HG03432 (cell line): ENCODE data around the gene CDX1.

Experiments used
- ATAC-seq: cut with Tn5 transposase; IDR thresholded peaks from one replicate; pipeline ENCODE4 v1.9.1; 2021; ENCODE audit warnings: mild to moderate bottlenecking, moderate library complexity; ENCODE audit not compliant: unreplicated experiment

CDX1 gene

DNA sequence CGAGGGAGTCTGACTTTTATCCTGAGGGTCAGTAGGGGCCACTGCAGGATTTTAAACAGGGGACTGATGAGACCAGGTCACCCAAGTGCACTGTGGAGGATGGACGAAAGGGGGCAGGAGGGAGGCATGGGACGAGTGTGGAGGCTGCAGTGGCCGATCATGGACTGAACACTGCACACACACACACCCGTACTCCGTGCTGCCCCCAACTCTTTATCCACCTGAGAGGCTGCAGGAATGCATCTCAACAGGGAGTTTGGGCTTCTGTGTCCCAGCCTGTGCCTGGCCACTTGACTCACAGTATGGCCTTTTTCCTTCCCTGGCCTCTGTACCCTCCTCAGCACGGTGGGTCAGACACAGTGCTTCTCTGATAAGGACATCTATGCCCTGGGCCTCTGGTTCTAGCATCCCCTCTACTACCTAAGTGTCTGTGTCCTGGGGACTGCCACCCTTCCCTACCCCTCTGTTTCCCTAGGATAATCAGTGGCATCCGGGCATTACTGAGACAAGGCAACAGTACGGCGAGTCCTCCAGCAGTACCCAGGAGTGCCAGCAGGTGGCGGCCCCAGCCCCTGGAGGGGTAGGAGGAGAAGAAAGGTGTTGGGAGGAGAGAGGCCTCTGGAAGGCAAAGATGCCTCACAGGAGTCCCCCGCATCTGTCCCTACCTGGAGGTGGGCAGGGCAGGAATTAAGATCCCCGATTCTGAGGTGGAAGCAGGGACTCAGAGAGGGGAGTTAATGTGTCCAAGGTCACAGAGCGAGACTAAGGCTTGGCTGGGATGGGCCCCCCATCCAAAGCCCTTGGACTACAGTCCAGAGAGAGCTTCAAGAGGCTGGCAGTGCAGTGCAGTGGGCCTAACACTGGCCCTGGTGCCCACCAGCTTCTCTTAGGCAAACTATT, 5.1 kb upstream of the CDX1 start:
- ATAC-seq = peak; percentile 82

DNA sequence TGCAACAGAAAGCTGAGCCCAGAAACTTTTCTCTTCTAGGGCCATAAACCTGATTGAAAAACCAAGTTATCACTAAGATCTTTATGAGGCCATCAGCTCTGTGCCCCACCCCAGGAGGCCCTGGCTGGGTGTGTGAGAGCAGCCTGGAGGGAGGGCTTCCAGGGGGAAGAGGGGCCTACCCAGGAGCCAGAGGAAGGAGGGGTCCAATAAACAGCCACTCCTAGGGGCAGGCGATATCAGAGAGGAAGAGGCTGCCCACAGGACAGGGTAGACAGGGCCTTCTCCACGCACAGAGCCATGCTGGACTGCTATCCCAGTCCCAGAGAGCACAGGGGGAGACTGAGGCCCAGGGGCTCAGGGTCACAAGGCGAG, 4.5 kb upstream of the CDX1 start:
- no peak for ATAC-seq

DNA sequence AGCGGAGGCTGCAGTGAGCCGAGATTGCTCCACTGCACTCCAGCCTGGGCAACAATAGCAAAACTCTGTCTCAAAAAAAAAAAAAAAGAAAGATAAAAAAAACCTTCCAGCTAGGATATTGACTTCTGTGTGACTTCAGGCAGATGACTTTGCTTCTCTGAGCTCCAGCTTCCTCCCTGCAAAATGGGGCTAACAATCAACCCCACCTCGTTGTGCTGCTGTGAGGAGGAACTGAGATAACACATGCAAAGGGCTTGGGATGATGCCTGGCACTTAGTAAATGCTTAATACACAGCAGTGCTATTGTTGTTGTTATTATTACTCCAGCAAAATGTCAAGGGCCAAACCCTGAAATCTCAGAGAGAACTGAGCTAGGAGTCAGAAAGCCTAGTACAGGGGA, 3.5 kb upstream of the CDX1 start:
- no peak for ATAC-seq

DNA sequence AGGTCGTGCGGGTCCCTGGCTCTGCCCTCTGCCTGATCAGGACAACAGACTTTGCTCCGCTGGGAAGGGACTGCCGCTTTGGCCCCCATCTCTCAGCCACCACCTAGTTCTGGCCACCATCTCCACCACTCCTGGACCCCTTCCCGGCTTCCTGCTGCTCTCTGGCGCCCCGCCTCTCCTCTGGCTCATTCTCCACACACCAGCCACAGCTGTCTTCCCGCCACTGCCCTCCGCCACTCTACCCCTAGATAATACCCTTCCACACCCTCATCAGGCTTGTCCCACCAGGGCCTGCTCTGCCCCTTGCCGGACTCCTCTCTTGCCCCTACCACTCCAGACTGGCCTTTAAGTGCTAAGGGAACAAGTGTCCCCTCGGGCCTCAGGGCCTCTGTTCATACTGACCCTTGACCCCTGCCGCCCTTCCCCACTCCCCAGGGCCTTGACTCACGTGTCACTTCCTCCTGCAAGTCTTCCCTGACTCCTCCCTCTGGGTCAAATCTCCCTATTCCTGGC, 3.0 kb upstream of the CDX1 start:
- ATAC-seq = no peak

DNA sequence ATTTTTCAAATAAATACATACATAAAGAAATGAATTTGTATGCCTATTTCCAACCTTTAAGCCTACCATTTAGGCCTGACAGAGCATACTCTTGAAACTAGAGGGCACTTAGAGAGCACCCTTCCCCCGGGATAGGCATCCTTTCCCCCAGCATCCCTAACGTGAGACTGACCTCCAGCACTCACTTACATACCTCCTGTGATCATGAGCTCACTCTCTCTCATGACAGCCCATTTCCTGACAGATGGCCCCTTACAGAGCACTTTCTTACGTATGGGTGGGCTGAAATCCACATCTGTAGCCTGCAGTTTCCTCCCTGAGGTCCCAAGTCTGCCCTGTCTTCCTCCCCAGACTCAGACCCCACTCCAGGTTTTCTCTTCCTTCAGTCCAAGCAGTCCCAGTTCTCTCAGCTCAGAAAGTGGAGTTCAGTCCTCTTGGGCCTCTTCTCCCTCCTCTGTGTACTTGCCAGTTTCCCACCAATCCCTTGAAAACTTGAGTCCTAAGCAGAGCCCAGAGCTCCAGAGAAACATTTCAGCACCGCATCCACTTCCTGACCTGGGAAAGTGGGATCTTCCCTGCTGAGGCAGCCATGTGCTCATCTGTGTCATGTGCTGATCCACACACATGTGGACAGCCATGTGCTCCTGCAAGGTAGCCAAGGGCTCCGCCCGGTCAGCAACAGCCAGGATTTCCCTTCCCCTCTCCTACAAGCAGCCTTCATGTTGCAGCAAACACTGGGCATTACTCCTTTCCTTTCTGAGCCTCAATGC, 2.2 kb upstream of the CDX1 start:
- no peak for ATAC-seq

DNA sequence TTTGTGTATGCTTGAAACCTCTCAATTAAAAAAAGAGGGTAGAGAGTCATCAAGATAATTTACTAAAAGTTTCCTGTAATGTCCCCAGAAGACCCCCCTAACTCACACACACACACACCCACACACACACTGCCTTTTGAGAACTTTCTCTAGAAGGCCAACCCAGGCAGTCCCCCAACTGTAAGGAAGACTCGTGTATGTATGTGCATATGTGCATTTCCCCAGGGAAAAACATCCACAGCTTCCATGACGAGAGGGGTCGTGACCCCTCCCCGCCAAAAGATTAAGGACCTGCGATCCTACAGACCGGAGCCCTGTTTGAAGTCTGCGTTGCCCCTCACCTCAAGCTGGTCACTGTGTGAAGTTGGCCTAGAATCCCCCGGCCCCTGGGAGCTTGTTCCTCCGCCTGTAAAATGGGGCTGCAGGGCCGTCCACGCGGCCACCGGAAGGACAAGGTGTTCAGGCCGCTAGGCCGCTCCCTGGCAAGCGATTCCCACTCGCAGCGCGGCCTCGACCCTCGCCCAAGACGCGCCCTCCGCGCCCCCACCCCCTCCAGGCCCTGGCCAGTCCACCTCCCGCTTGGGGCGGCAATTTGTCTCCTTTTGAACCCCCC, 435 bp upstream of the CDX1 start:
- ATAC-seq = no peak

DNA sequence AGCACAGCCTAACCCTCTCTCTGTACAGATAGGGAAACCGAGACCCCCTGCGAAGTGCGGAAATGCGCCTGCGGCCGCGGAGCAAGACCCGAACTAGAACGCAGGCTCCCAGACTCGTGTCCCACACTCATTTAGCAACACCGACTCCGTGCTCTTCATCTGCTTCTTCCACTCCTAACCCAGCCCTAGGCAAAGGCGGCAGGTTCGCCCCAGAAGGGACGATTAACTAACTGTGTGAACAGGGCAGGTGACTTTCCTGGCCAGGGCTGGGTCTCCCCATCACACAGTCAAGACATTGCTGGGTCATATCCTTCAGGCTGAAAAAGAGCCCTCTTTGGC, 903 bp downstream of the CDX1 start:
- no peak for ATAC-seq

DNA sequence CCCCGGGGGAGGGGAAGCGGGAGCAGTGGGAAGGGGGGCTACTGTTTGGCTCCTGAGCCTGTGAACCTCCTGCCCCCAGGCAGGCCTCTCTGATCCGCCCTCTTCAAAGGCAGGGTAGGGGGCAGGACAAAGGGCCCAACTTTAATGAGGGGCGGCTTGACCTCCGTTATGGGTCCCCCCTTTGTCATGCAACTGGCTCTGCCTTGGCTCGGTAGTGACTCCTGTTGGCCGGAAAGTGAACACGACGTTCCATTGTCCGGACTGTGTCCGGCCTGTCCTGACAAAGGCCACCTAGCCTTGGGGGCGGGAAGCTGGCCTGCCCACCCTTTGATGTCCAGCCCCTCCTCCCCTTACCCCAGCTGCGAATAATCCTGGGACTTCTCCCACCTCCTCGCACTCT, 1.3 kb downstream of the CDX1 start:
- ATAC-seq = no peak

DNA sequence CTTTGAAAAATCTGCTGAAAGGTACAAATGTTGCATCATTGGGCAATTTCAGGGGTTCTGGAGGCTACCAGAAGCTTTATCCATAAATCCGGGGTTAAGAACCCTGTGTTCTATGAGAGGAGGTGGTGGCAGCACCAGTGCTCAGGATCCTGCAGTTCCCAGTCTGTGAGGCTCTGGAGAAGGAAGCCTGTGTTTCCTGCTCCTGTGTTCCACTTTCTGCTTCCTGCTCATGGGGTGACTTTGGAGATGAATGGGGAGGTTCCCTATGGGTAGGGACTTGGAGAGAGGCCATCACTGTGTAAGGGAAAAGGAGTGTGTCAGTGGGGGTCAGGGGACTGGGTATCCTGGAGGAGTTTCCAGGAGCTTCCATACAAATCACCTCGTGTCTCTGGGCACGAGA, 2.3 kb downstream of the CDX1 start:
- ATAC-seq = no peak

DNA sequence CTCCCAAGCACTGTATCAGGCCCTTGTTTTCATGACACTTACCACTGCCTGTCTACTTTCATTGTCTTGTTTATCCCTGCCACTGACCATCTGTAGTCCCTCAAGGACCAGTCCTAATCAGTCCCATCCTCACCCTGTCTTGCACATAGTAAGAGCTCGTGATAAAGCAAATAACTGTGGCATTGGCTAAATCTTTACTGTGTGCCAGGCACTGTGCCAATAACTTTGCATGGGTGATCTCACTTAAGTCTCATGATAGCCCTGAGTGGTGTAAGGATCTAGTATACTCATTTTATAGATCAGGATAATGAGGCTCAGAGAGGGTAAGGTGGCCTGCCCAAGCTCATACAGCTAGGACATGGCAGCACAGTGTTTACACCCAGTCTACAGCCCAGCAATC, 5.6 kb downstream of the CDX1 start:
- no peak for ATAC-seq

DNA sequence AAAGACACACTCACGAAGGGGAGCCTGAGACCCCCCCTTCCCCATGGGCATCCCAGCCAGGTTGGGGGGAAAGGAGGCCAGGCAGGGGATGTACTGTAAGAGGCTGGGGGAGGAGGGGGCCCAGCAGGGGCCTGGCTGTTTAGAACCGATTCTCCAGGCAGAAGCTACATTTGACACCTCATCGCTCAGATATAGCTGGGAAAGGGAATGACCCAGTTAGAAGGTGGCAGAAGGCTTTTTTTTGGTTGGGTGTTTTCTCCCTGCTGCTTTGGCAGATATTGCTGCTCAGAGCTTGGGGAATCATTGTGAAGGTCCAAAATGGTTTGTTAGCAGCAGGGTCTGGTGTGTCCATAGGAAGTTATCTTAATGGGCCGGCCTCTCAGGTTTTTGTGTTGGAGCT, 6.0 kb downstream of the CDX1 start:
- ATAC-seq = no peak

DNA sequence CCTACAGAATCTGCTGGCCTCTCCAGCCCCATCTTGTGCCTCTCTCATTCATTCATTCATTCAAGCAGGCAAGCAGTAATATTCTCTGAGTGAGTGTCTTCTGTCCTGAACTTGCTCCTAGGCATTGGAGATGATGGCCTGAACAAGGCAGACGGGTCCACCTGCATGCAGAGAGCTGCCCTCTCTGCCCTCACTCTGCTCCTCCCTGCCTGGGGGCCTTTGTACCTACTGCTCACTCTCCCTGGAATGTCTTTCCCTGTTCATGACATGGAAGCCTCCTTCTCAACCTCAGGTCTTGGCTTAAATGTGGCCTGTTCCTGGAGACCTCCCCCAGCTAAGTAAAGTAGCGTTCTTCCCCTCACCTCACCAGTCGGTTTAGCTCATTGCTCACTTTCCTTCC, 6.6 kb downstream of the CDX1 start:
- ATAC-seq = no peak

DNA sequence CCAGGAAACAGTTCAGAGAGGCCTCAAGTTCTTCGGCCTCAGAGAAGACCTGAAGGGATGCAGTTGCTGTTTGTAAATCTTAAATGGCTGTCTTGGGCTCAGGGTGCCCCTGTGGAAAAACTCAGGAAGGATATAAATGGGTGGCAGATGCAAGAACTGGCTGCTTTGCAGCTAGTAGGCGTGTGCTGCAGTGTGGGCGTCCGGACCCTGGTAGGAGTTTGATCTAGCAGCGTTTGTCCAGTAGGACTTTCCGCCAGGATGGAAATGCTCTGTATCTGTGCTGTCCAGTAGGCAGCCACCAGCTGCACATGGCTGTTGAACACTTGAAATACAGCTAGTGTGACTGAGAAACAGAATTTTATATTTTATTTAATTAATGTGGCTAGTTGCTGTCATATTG, 7.7 kb downstream of the CDX1 start:
- no peak for ATAC-seq

DNA sequence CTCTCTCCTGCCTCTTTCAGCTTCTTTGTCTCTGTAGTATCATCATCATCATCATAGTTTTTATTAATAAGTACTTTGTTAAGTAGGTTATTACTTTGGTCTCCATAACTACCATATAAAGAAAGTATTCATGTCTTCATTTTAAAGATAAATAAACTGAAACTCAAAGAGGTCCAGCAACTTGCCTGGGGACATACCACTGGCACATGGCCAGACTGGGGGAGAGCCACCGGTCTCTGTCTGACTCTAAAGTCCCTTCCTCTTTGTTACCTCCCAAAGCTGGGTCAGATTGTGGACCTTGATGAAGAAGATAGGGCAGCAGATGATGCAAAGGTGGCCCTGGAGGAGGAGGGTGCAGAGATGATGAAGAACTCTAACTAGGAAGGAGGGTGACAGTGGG, 8.5 kb downstream of the CDX1 start:
- no peak for ATAC-seq

DNA sequence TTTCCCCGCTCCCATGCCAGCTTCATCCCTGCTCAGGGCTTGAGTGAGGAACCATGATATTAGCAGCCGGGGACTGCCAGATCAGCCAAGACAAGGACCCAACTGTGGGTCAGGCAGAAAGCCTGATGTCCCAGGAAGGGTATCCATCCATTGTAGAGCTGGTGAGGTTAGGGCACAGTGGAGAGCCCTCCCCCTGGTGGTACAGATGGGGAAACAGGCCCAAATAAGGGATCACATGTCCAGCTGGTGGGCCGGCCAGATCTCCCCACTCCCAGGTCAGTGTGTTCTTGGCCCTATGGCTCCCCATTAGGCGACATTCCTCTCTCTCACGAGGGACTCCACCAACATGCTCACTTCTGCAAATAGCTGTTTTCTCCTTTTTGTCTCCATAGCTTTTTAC, 9.0 kb downstream of the CDX1 start:
- peak; percentile 42 for ATAC-seq

DNA sequence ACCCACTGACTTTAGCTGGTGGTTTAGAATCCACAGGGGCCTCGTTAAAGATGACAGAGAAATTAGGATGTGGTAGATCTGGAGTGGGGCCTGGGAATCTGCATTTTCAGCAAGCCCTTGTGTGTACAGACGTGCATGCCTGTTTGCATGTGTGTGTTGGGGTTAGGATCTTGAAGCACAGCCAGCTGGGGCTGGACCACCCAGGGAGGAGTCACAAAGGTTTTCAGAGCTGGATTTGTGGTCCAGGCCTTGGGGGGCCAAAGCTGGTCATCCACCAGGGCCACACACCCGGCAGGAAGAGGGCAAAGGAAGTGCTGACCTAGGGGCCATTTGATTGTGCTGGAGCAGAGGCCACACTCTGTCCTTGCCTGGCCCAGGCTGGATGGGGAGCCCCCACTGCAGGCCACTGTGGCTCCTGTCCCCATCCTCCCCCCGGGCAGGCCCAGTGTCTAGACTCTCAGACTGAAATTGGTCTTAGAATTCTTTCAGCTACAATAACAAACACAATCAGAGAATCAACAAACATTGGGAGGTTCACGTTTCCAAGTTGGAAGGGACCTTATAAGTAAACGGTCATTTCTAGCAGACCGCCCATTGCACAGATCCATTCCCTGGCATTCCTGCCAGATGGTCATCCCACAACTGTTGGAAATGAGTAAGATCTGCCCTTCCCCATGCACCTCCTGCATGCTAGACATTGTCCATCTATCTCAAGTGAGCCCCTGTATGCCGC, 10.3 kb downstream of the CDX1 start:
- no peak for ATAC-seq

DNA sequence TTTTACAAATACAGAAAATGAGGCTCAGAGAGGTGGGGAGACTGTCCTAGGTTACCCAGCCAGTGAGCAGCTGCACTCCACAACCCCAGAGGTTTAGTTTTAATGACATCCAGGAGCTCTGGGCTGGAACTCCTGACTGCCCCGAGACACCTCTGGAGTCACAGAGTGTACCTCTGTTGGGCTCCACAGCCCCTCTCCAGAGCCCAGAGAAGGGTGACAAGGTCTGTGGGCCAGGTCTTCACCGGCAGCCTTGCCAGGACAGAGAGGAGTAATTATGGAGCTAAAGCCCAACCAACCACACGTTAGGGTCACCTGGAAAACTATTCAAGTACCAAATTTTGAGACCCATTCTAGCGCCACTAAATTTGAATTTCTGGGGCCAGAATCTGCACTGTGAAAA, 11.1 kb downstream of the CDX1 start:
- ATAC-seq = no peak

DNA sequence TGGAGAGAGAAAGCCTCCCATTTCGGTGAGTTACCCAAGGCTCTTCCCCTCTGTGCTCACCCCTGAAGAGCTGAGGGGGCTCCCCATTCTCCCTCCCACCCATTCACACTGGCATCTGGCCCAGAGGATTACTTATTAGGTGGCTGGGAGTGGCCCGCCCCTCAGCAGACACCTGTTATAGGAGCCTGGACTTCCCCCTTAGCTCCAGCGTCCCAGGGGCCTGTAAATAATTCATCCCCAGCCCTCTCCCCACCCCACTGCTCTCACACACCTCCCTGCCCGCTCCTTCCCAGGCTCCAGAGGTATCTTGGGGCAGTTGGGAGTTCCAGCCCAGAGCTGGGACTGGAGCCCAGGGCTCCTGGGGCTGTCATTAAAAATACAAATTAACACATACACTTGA, 11.7 kb downstream of the CDX1 start:
- peak; percentile 63 for ATAC-seq

DNA sequence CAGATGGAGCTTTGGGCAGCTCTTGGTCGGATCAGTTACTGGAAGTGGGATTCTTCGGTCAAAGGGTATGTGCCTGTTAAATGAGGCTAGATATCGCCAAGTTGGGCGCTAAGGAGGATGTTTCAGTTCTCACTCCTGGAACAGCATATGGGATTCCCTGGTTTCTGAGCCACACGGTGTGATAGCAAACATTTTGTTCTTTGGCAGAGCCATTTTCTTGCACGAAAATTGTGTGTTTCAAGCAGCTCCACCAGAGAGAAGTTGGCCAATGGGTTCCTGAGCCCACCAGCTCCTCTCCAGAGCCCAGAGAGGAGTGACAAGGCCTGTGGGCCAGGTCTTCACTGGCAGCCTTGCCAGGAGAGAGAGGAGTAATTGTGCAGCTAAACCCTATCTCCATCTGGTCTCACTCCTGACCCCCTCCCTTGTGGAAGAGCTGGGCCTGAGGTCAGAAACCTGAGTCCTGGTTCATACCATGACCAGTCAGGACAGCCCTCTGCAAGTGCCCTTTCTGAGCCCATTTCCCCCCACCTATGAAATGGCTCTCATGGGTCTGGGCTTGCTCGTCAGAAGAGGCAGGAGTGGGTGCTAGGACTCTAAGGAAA, 12.5 kb downstream of the CDX1 start:
- ATAC-seq = no peak

DNA sequence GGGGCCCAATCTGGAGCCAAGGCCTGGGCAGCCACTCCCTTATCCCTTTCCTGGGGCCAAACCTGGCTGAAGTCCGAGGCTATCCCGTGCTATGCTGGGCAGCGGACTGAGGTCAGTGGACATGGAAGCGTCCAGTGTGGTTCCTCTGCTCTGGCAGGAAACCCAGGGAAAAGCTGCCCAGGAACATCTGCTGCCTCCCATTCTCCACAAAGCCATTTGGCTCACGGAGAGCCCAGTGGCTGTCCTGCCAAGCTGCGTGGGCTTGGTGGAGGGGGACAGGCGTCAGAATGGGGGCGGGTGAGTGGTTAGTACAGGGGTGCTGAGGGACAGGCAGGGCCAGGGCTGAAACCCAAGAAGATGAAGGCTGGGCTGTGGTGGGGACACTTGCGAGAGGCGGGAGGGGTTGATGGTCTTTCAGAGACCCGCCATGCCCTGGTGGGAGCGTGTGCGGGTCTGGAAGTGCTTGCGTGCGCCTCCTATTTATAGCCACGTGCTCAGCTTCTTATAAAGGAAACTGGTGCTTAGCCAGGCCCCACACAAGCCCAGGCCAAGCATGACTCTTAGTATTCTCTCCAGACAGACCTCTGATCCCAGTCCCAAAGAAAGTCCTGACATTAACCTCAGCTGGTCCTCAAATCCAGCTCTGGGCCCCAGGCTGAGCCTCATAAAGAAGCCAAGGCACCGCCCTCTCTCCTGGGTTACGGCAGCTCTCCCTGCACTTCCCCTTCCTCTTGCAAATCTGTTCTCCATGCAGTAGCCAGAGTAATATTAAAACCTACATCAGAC, 13.9 kb downstream of the CDX1 start:
- no peak for ATAC-seq
